Sigmoid colon (tissue), 7 donors: ENCODE measurements around the gene BYSL. TPM values are rescaled to one million over a fixed set of nuclear protein-coding genes. Genes with fewer than 3 reads are reported as not detected.

Source experiments
- DNase-seq: peaks from one replicate; pipeline ENCODE4 v3.0.0-alpha.2; 2019
- H3K27ac ChIP-seq, 4 donors: fragments of 200-600 bp; sonication (generic); one replicate each; pipeline ENCODE4 v1.5.1; 2016 to 2019; ENCODE audit warnings: mild to moderate bottlenecking in 1 of 4
- H3K27me3 ChIP-seq, 3 donors: fragments of 200-600 bp; sonication (generic); one replicate each; pipeline ENCODE4 v1.5.1; 2019; ENCODE audit warnings: mild to moderate bottlenecking in 1 of 3
- H3K36me3 ChIP-seq, 4 donors: fragments of 200-600 bp; sonication (generic); one replicate each; pipeline ENCODE4 v1.5.1; 2016 to 2019
- H3K4me1 ChIP-seq, 4 donors: fragments of 200-600 bp; sonication (generic); one replicate each; pipeline ENCODE4 v1.5.1; 2017 to 2019
- H3K4me3 ChIP-seq, 4 donors: fragments of 200-600 bp; sonication (generic); one replicate each; pipeline ENCODE4 v1.5.1; 2017 to 2019; ENCODE audit warnings: mild to moderate bottlenecking in 2 of 4, moderate library complexity in 1 of 4
- H3K9me3 ChIP-seq, 4 donors: fragments of 200-600 bp in 3 of 4; sonication (generic) in 3 of 4; one replicate each; pipeline versions ENCODE4 v1.5.1 to v1.6.1; 2013 to 2019
- EP300 ChIP-seq, 4 donors: sonication (generic); formaldehyde crosslinking; IDR thresholded peaks; one replicate each; pipeline ENCODE4 v1.6.1; 2017; ENCODE audit warnings: antibody characterized with exemption in 4 of 4
- POLR2A ChIP-seq, 2 donors: fragments of 450-650 bp; IDR thresholded peaks; one replicate each; pipeline ENCODE4 v1.6.1; 2016; ENCODE audit warnings: antibody characterized with exemption in 2 of 2, mild to moderate bottlenecking in 2 of 2, moderate library complexity in 2 of 2
- POLR2AphosphoS5 ChIP-seq, 4 donors: sonication (generic); formaldehyde crosslinking; IDR thresholded peaks; one replicate each; pipeline ENCODE4 v1.6.1; 2017; ENCODE audit warnings: antibody characterized with exemption in 4 of 4
- WGBS, 2 donors: extraction: QIAGEN DNeasy Blood & Tissue Kit; methylation state at CpG; one replicate each; pipeline ENCODE4 v1.1.7; 2013; 5-methylcytosine and 5-hydroxymethylcytosine counted together
- intact Hi-C: fragments of 100-400 bp; cut with DNase I; formaldehyde crosslinking; loops from one replicate; pipeline ENCODE4 v1.15.1; 2023
- polyA plus RNA-seq, 3 donors: library from polyadenylated mRNA; stranded (reverse); fragments of 200-250 nt; gene quantifications; one replicate each; pipeline ENCODE4 v1.2.3, GENCODE V29; 2013
- total RNA-seq, 4 donors: library from RNA; depleted of rRNA; stranded (reverse); fragments of >200 nt; gene quantifications; one replicate each; pipeline ENCODE4 v1.1.0, GENCODE V29; 2016
- TF ChIP-seq, protein P1 (sequence below), 4 experiments: fragments of 450-650 bp in 3 of 4; fragments of 200-600 bp in 1 of 4; IDR thresholded peaks; one replicate each; pipeline ENCODE4 v1.5.1; 2016 to 2019; ENCODE audit warnings: antibody characterized with exemption in 4 of 4, mild to moderate bottlenecking in 3 of 4, moderate library complexity in 2 of 4
- donor health status: healthy with polysubstance abuse.
- donor health status: Bipolar disorder and iron deficiency.
- donor health status: healthy.

Gene BYSL
- total and polyA plus RNA-seq, 7 donors = 2.9 to 14.0 (median 5.0) TPM

DNA sequence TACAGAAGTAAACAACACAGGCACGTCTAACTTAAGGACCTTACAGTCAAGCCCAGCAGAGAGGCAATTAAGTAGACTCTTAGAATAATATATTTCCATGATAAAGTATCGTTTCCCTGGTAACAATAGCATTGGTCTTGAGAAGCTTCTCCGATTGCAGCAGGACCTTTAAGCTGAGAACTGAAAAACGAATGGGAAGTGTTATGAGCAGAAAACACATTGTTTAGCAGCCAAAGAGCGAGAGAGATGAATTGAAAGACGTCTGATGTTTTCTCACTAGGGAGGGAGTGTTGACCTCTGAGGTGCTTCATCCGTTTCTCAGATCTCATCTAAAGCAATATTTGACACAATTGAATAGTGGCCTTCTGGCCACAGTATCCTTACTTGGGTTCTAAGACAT lies 855 bp downstream of the BYSL start:
- Histone ChIP-seq H3K9me3 (no peaks in the 10 kb centered on the region), H3K27ac (peak overlapping the region in 1 of 4 donors; percentile 97)

DNA sequence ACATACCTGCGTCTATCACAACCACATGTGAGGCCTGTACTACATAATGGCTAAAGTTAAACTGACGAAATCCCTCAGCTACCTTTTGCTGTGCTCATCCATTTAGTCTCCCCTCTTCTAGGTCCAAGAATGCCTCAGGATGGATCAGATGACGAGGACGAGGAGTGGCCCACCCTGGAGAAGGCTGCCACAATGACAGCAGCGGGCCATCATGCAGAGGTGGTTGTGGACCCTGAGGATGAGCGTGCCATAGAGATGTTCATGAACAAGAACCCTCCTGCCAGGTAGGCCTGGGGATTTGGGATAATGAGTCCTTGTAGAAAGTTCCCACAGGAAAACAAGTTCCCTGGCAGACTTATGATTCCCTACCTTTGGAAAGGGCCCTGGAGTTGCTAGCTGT lies 6.0 kb downstream of the BYSL start:
- no peak overlapping the region for H3K27ac ChIP-seq
- H3K27me3 ChIP-seq = no peaks in the 10 kb centered on the region
- DNase-seq = no peak
- TF ChIP-seq EP300 (IDR thresholded peaks at IDR 0.05) (no peak), POLR2AphosphoS5 (IDR thresholded peaks at IDR 0.05) (no peak), POLR2A (IDR thresholded peaks at IDR 0.05) (no peak)
- TF ChIP-seq, protein P1, sequence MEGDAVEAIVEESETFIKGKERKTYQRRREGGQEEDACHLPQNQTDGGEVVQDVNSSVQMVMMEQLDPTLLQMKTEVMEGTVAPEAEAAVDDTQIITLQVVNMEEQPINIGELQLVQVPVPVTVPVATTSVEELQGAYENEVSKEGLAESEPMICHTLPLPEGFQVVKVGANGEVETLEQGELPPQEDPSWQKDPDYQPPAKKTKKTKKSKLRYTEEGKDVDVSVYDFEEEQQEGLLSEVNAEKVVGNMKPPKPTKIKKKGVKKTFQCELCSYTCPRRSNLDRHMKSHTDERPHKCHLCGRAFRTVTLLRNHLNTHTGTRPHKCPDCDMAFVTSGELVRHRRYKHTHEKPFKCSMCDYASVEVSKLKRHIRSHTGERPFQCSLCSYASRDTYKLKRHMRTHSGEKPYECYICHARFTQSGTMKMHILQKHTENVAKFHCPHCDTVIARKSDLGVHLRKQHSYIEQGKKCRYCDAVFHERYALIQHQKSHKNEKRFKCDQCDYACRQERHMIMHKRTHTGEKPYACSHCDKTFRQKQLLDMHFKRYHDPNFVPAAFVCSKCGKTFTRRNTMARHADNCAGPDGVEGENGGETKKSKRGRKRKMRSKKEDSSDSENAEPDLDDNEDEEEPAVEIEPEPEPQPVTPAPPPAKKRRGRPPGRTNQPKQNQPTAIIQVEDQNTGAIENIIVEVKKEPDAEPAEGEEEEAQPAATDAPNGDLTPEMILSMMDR (IDR thresholded peaks at IDR 0.05) = no peak
- H3K4me3 ChIP-seq = no peak overlapping the region
- 94 to 96% methylated on average over 6 of the region's 6 CpGs for WGBS, 2 donors
- H3K36me3 ChIP-seq = peaks cover 20 to 57% (median 33%) of the 10 kb centered on the region in 4 donors
- intact Hi-C loops = no loop called here
- H3K4me1 ChIP-seq = peaks cover 0 to 17% (median 16%) of the 10 kb centered on the region in 4 donors
- no peaks in the 10 kb centered on the region for H3K9me3 ChIP-seq

More for the DNA sequence above, 855 bp downstream of the BYSL start:
- intact Hi-C loops = no loop called here
- DNase-seq = no peak
- Histone ChIP-seq H3K27me3 (no peaks in the 10 kb centered on the region), H3K4me1 (peaks cover 0 to 45% (median 36%) of the 10 kb centered on the region in 4 donors), H3K4me3 (peak overlapping the region; percentile 62 to 84 (median 74)), H3K36me3 (peaks cover 0 to 8% (median 2%) of the 10 kb centered on the region in 4 donors)
- TF ChIP-seq EP300 (IDR thresholded peaks at IDR 0.05) (no peak), POLR2AphosphoS5 (IDR thresholded peaks at IDR 0.05) (no peak), POLR2A (IDR thresholded peaks at IDR 0.05) (no peak)
- TF ChIP-seq, protein P1 (IDR thresholded peaks at IDR 0.05) = no peak
- 2 to 5% methylated on average over 7 of the region's 7 CpGs for WGBS, 2 donors

DNA sequence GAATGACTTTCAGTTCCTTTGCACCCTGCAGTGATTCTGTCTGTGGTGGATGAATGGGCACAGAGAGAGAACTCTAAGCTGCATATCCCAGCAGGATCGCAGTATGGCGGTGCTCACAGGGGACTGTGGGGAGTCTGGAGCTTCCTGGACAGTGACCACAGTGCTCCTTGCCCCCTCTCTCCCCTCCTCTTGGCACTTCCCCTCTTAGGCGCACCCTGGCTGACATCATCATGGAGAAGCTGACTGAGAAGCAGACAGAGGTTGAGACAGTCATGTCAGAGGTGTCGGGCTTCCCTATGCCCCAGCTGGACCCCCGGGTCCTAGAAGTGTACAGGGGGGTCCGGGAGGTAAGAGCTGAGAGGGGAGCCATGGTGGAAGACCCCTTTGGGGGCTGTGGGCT lies 8.6 kb downstream of the BYSL start:
- no peak for TF ChIP-seq EP300 (IDR thresholded peaks at IDR 0.05)
- no peak for TF ChIP-seq POLR2AphosphoS5 (IDR thresholded peaks at IDR 0.05)
- TF ChIP-seq POLR2A (IDR thresholded peaks at IDR 0.05) = no peak
- TF ChIP-seq, protein P1 (IDR thresholded peaks at IDR 0.05) = no peak
- Histone ChIP-seq H3K9me3 (no peaks in the 10 kb centered on the region), H3K4me1 (no peaks in the 10 kb centered on the region), H3K27ac (no peak overlapping the region), H3K36me3 (peaks cover 29 to 84% (median 52%) of the 10 kb centered on the region in 4 donors), H3K4me3 (no peak overlapping the region), H3K27me3 (no peaks in the 10 kb centered on the region)
- WGBS, 2 donors = 93% methylated on average over 6 of the region's 6 CpGs
- no peak for DNase-seq
- intact Hi-C loops = no loop called here

DNA sequence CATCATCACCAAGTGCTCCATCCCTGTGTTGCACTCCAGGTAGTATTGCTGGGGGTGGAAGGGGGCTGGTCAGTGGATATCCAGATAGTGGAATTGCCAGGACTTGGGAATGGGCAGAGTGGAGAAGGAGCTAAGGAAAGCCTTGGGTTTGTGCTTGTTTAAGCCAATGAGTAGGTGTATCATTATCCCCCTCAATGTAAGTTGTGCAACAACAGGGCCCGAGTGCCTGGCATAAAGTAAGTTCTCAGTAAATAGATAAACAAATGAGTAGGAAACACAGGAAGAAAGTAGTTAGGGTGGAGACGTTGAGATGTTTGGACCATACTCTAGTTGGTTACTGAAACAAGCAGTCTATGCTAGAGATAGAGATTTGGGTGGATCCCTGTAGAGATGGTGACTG lies 10.5 kb downstream of the BYSL start:
- Histone ChIP-seq H3K27ac (no peak overlapping the region), H3K9me3 (no peaks in the 10 kb centered on the region), H3K4me3 (no peak overlapping the region), H3K27me3 (no peaks in the 10 kb centered on the region), H3K4me1 (peaks cover 0 to 12% (median 6%) of the 10 kb centered on the region in 4 donors), H3K36me3 (peaks cover 34 to 91% (median 63%) of the 10 kb centered on the region in 4 donors)
- no peak for DNase-seq
- TF ChIP-seq POLR2AphosphoS5 (IDR thresholded peaks at IDR 0.05) (no peak), EP300 (IDR thresholded peaks at IDR 0.05) (no peak), POLR2A (IDR thresholded peaks at IDR 0.05) (no peak)
- TF ChIP-seq, protein P1 (IDR thresholded peaks at IDR 0.05) = no peak
- intact Hi-C loops = no loop called here
- 48 to 60% methylated on average over 2 of the region's 2 CpGs for WGBS, 2 donors

DNA sequence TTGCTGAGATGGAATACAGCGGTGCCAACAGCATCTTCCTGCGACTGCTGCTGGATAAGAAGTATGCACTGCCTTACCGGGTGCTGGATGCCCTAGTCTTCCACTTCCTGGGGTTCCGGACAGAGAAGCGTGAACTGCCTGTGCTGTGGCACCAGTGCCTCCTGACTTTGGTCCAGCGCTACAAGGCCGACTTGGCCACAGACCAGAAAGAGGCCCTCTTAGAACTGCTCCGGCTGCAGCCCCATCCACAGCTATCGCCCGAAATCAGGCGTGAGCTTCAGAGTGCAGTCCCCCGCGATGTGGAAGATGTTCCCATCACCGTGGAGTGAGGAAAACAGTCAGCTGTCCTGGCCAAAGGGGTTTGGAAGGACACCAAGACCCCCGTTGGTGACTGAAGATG lies 11.1 kb downstream of the BYSL start:
- WGBS, 2 donors = 93 to 94% methylated on average over 15 of the region's 15 CpGs
- TF ChIP-seq POLR2A (IDR thresholded peaks at IDR 0.05) (no peak), EP300 (IDR thresholded peaks at IDR 0.05) (no peak), POLR2AphosphoS5 (IDR thresholded peaks at IDR 0.05) (no peak)
- TF ChIP-seq, protein P1 (IDR thresholded peaks at IDR 0.05) = no peak
- Histone ChIP-seq H3K27ac (no peak overlapping the region), H3K4me1 (peaks cover 0 to 18% (median 11%) of the 10 kb centered on the region in 4 donors), H3K27me3 (no peaks in the 10 kb centered on the region), H3K36me3 (peaks cover 34 to 87% (median 59%) of the 10 kb centered on the region in 4 donors), H3K4me3 (no peak overlapping the region), H3K9me3 (no peaks in the 10 kb centered on the region)
- intact Hi-C loops = no loop called here
- DNase-seq = no peak
